ENCODE measurements around the gene AUTS2. TPM values are rescaled to one million over a fixed set of nuclear protein-coding genes. Genes with fewer than 3 reads are reported as not detected.

The AUTS2 gene
- total RNA-seq, 1 experiment from 2014 or later: 2.5 TPM

GRCh38 chr7:70486977-70487376 lies 888.7 kb downstream of the AUTS2 start:
- in situ Hi-C loops (cut with HindIII; ENCODE audit: low pct_unique_long_range_greater_than_20kb, low sequenced_read_pairs) (no loop called here), intact Hi-C loops (cut with micrococcal nuclease; ENCODE audit: unreplicated experiment) (no loop called here)
- H3K9me3 ChIP-seq (ENCODE audit: control insufficient read depth, insufficient read depth, low read depth, low read length): no peaks in the 10 kb centered on the region
- TF ChIP-seq SIN3A (IDR thresholded peaks at IDR 0.05; ENCODE audit: borderline replicate concordance, insufficient read depth, low read depth, low read length) (no peak), TCF7L2 (IDR thresholded peaks at IDR 0.05; ENCODE audit: low read depth, low read length) (no peak), CTCF (IDR thresholded peaks at IDR 0.05) (no peak), POLR2AphosphoS5 (IDR thresholded peaks at IDR 0.05; ENCODE audit: low read depth, low read length) (no peak)
- TF ChIP-seq, protein P1, sequence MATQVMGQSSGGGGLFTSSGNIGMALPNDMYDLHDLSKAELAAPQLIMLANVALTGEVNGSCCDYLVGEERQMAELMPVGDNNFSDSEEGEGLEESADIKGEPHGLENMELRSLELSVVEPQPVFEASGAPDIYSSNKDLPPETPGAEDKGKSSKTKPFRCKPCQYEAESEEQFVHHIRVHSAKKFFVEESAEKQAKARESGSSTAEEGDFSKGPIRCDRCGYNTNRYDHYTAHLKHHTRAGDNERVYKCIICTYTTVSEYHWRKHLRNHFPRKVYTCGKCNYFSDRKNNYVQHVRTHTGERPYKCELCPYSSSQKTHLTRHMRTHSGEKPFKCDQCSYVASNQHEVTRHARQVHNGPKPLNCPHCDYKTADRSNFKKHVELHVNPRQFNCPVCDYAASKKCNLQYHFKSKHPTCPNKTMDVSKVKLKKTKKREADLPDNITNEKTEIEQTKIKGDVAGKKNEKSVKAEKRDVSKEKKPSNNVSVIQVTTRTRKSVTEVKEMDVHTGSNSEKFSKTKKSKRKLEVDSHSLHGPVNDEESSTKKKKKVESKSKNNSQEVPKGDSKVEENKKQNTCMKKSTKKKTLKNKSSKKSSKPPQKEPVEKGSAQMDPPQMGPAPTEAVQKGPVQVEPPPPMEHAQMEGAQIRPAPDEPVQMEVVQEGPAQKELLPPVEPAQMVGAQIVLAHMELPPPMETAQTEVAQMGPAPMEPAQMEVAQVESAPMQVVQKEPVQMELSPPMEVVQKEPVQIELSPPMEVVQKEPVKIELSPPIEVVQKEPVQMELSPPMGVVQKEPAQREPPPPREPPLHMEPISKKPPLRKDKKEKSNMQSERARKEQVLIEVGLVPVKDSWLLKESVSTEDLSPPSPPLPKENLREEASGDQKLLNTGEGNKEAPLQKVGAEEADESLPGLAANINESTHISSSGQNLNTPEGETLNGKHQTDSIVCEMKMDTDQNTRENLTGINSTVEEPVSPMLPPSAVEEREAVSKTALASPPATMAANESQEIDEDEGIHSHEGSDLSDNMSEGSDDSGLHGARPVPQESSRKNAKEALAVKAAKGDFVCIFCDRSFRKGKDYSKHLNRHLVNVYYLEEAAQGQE (IDR thresholded peaks at IDR 0.05; ENCODE audit: insufficient read depth in 1 of 2, low read depth in 2 of 2, low read length in 1 of 2): no peak
- no peaks in the 10 kb centered on the region for H3K4me1 ChIP-seq (ENCODE audit: control insufficient read depth, insufficient read depth, low read length)
- H3K4me3 ChIP-seq (ENCODE audit: low read depth in 2 of 2, low read length in 2 of 2): no peak overlapping the region
- BruUV-seq (replicated peaks): no TSS peak
- no peaks in the 10 kb centered on the region for H3K27me3 ChIP-seq (ENCODE audit: control insufficient read depth, insufficient read depth, low read length)
- CTCF ChIA-PET: no interaction called here
- no peak overlapping the region for H3K27ac ChIP-seq (ENCODE audit: low read length)
- ATAC-seq: no peak
- POLR2A ChIA-PET: no interaction called here
- no peaks in the 10 kb centered on the region for H3K36me3 ChIP-seq (ENCODE audit: control insufficient read depth, insufficient read depth, low read length)
- no peak for DNase-seq (ENCODE audit: low read depth, low spot score)

GRCh38 chr7:70487428-70487827 lies 889.2 kb downstream of the AUTS2 start:
- no peak for ATAC-seq
- CTCF ChIA-PET: no interaction called here
- BruUV-seq (replicated peaks): no TSS peak

More at GRCh38 chr7:70487428-70487827, 889.2 kb downstream of the AUTS2 start:
- in situ Hi-C loops (cut with HindIII; ENCODE audit: low pct_unique_long_range_greater_than_20kb, low sequenced_read_pairs): no loop called here
- H3K36me3 ChIP-seq (ENCODE audit: control insufficient read depth, insufficient read depth, low read length): no peaks in the 10 kb centered on the region
- H3K27ac ChIP-seq (ENCODE audit: low read length): no peak overlapping the region
- no peak for TF ChIP-seq CTCF (IDR thresholded peaks at IDR 0.05)
- TF ChIP-seq SIN3A (IDR thresholded peaks at IDR 0.05; ENCODE audit: borderline replicate concordance, insufficient read depth, low read depth, low read length): no peak
- TF ChIP-seq POLR2AphosphoS5 (IDR thresholded peaks at IDR 0.05; ENCODE audit: low read depth, low read length): no peak
- no peak for TF ChIP-seq TCF7L2 (IDR thresholded peaks at IDR 0.05; ENCODE audit: low read depth, low read length)
- TF ChIP-seq, protein P1 (IDR thresholded peaks at IDR 0.05; ENCODE audit: insufficient read depth in 1 of 2, low read depth in 2 of 2, low read length in 1 of 2): no peak
- H3K4me3 ChIP-seq (ENCODE audit: low read depth in 2 of 2, low read length in 2 of 2): no peak overlapping the region
- no peaks in the 10 kb centered on the region for H3K4me1 ChIP-seq (ENCODE audit: control insufficient read depth, insufficient read depth, low read length)
- H3K27me3 ChIP-seq (ENCODE audit: control insufficient read depth, insufficient read depth, low read length): no peaks in the 10 kb centered on the region
- intact Hi-C loops (cut with micrococcal nuclease; ENCODE audit: unreplicated experiment): no loop called here
- DNase-seq (ENCODE audit: low read depth, low spot score): no peak
- POLR2A ChIA-PET: no interaction called here
- H3K9me3 ChIP-seq (ENCODE audit: control insufficient read depth, insufficient read depth, low read depth, low read length): no peaks in the 10 kb centered on the region

All from Panc1 (cell line).